Activated naive CD8-positive, alpha-beta T cell treated with anti-CD3 and anti-CD28 coated beads, Interleukin-2, amount 50 U/mL, for 24 hours (primary cell): ENCODE measurements around the gene MRPL40.
A peak's percentile ranks its signal among the peaks of the same experiment; 100 is the strongest.
"Not testable (repeated sequence)": the region's sequence is repeated elsewhere in the genome, so short reads cannot be mapped to it uniquely, and the experiment has no call there.

Experiments used
- ATAC-seq: fragments of 150-1000 bp; cut with Tn5 transposase; one replicate; pipeline ENCODE4 v1.10.0; 2021
- DNase-seq: peaks from one replicate; pipeline ENCODE4 v3.0.0; 2021
- H3K27ac Mint-ChIP-seq: one replicate; pipeline ENCODE4 v1.8.0; 2021; ENCODE audit warnings: mild to moderate bottlenecking, mixed read lengths
- H3K27me3 Mint-ChIP-seq: one replicate; pipeline ENCODE4 v1.8.0; 2021; ENCODE audit warnings: mixed read lengths
- H3K36me3 Mint-ChIP-seq: one replicate; pipeline ENCODE4 v1.8.0; 2021; ENCODE audit warnings: low read depth, mixed read lengths
- H3K4me1 Mint-ChIP-seq: one replicate; pipeline ENCODE4 v1.8.0; 2021; ENCODE audit warnings: mixed read lengths
- H3K4me3 Mint-ChIP-seq: one replicate; pipeline ENCODE4 v1.8.0; 2021; ENCODE audit warnings: mild to moderate bottlenecking, moderate library complexity, mixed read lengths
- H3K9me3 Mint-ChIP-seq: one replicate; pipeline ENCODE4 v1.8.0; 2021; ENCODE audit warnings: mixed read lengths

Gene MRPL40

GRCh38 chr22:19419464-19420178, 12.7 kb upstream of the MRPL40 start:
- ATAC-seq (peak; percentile 98), DNase-seq (peak; percentile 29)
- H3K4me1 Mint-ChIP-seq: peaks cover 55% of the 10 kb centered on the region
- H3K4me3 Mint-ChIP-seq: no peak overlapping the region
- no peaks in the 10 kb centered on the region for H3K27me3 Mint-ChIP-seq
- H3K27ac Mint-ChIP-seq: peak overlapping the region; percentile 62
- H3K36me3 Mint-ChIP-seq: peaks cover 8% of the 10 kb centered on the region
- H3K9me3 Mint-ChIP-seq: no peaks in the 10 kb centered on the region

GRCh38 chr22:19420321-19420720, 12.0 kb upstream of the MRPL40 start:
- H3K36me3 Mint-ChIP-seq: peaks cover 8% of the 10 kb centered on the region
- H3K9me3 Mint-ChIP-seq: no peaks in the 10 kb centered on the region
- DNase-seq (no peak), ATAC-seq (no peak)
- H3K27me3 Mint-ChIP-seq: no peaks in the 10 kb centered on the region
- H3K4me3 Mint-ChIP-seq: no peak overlapping the region
- H3K27ac Mint-ChIP-seq: peak overlapping the region; percentile 64
- peaks cover 62% of the 10 kb centered on the region for H3K4me1 Mint-ChIP-seq

GRCh38 chr22:19422440-19423301, 9.7 kb upstream of the MRPL40 start:
- ATAC-seq (no peak), DNase-seq (no peak)
- H3K36me3 Mint-ChIP-seq: peaks cover 3% of the 10 kb centered on the region
- no peak overlapping the region for H3K4me3 Mint-ChIP-seq
- no peaks in the 10 kb centered on the region for H3K27me3 Mint-ChIP-seq
- peaks cover 63% of the 10 kb centered on the region for H3K4me1 Mint-ChIP-seq
- peak overlapping the region; percentile 57 for H3K27ac Mint-ChIP-seq
- no peaks in the 10 kb centered on the region for H3K9me3 Mint-ChIP-seq

DNA sequence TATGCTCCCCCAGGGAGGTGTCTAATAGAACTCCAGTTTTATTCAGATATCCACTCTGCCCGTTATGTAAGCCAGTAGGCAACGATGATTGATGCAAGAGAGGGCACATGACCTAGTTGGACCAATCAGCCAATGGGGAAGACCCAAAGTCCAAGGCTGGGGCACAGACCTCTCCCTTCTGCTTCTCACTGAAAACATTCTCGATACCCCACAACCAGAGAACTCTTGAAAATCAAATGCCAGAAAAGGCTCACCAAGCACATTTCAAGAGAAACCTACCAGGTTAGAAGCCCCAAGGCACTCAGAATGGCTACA, 8.2 kb upstream of the MRPL40 start:
- no peak overlapping the region for H3K27ac Mint-ChIP-seq
- peaks cover 69% of the 10 kb centered on the region for H3K4me1 Mint-ChIP-seq
- ATAC-seq (no peak), DNase-seq (no peak)
- H3K9me3 Mint-ChIP-seq: no peaks in the 10 kb centered on the region
- no peaks in the 10 kb centered on the region for H3K27me3 Mint-ChIP-seq
- H3K36me3 Mint-ChIP-seq: peaks cover 9% of the 10 kb centered on the region
- no peak overlapping the region for H3K4me3 Mint-ChIP-seq

DNA sequence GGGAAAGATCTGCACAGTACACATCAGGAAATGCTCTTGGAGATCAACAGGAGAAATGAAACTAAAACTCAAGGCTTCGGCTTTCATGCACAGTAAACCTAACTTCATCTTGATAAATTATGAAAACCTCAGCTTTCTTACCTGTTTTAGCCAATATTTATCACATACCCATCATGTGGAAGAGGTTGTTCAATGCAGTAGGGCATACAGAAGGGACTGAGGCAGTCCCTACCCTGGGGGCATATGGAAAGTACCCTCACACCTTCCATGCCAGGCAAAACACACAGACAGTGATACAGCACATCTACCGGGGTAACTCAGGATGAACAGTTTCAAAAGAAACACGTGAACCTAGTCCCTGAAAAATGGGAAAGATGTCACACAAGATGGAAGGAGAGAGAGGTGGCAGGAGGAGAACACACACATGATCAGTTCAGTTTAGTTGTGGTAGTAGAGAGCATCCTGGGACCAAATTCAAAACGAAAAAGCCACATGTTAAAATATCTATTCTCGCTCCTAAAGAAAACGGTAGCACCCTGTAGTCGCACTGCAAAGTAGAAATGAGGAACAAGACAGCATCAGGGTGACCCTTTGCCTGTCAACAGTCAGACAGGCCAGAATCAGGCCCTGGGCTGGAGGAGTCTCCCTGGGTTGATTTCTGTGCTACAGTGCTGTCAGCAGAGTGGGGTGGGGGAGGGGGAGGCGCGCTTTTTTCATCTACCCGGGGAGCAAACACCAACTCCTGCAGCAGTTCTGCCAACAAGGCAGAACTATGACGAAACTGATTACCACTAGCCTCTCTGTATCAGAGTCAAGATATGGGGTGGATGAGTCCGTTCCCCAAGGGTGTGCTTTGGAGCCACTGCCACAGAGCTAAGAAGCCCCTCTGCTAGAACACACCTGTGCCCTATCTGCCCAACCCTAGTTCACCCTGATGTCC, 2.1 kb upstream of the MRPL40 start:
- Mint-ChIP-seq H3K36me3 (peaks cover 21% of the 10 kb centered on the region), H3K27ac (peak overlapping the region; percentile 88), H3K4me3 (peak overlapping the region; percentile 95), H3K9me3 (no peaks in the 10 kb centered on the region), H3K27me3 (no peaks in the 10 kb centered on the region), H3K4me1 (peaks cover 56% of the 10 kb centered on the region)
- ATAC-seq (no peak), DNase-seq (peak; percentile 40)

- peak overlapping the region; percentile 88 for H3K27ac Mint-ChIP-seq
- DNase-seq (peak; percentile 43), ATAC-seq (no peak)
- H3K27me3 Mint-ChIP-seq: no peaks in the 10 kb centered on the region
- peaks cover 24% of the 10 kb centered on the region for H3K36me3 Mint-ChIP-seq
- no peaks in the 10 kb centered on the region for H3K9me3 Mint-ChIP-seq
- H3K4me3 Mint-ChIP-seq: peak overlapping the region; percentile 95
- H3K4me1 Mint-ChIP-seq: peaks cover 58% of the 10 kb centered on the region
Measured at GRCh38 chr22:19430890-19431541, 1.3 kb upstream of the MRPL40 start.

DNA sequence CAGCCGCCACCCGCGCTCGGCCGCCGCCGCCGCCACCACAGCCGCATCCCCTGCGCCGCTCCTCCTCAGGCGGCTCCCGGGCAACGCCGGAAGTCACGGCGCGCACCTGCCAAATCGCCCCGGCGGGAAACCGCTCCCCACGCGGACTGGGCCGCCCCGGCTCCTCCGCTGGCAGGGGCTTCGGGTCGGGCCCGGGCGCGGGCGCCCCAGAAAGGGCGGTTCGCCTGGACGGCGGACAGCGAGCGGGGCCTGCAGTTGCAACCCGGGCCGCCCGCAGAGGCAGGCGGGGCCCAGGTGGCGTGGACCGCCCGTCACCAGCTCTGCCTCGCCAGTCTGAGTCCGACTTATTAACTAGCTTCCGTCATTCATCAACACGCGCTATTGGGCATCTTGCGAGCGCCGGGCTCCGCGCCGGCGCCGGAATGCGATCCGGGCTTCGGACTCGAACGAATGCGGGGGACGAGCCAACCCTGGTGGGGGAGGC, 654 bp upstream of the MRPL40 start, which contains the start of gene HIRA:
Gene HIRA (minus strand): TSS at position 85 of the 484 bp plus-strand sequence. CDS start 257 bp downstream, outside the sequence.
- H3K9me3 Mint-ChIP-seq: no peaks in the 10 kb centered on the region
- peaks cover 26% of the 10 kb centered on the region for H3K36me3 Mint-ChIP-seq
- peak within 1 kb of the TSS; percentile 88 for H3K27ac Mint-ChIP-seq
- peaks cover 55% of the 10 kb centered on the region for H3K4me1 Mint-ChIP-seq
- H3K27me3 Mint-ChIP-seq: no peaks in the 10 kb centered on the region
- ATAC-seq (peak; percentile 65), DNase-seq (peak; percentile 91)
- peak within 1 kb of the TSS; percentile 95 for H3K4me3 Mint-ChIP-seq

DNA sequence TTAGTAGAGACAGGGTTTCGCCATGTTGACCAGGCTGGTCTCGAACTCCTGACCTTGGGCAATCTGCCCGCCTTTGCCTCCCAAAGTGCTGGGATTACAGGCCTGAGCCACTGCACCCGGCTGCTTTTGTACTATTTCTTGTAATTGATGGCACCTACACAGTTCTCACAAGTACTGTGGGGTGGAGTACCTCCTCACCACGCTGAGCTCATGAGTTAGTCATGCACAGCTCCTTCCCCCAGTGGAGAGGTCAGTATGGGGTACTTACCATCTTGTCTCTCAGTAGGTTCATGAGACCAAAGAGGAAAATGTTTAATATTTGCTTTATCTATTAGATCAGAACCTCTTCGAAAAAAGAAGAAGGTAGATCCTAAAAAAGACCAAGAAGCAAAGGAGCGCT, 2.1 kb downstream of the MRPL40 start:
- Mint-ChIP-seq H3K27me3 (no peaks in the 10 kb centered on the region), H3K4me3 (peak overlapping the region; percentile 95), H3K9me3 (no peaks in the 10 kb centered on the region), H3K27ac (peak overlapping the region; percentile 68), H3K36me3 (peaks cover 24% of the 10 kb centered on the region), H3K4me1 (peaks cover 39% of the 10 kb centered on the region)
- no peak for DNase-seq
- no peak for ATAC-seq

- H3K36me3 Mint-ChIP-seq: peaks cover 23% of the 10 kb centered on the region
- no peaks in the 10 kb centered on the region for H3K9me3 Mint-ChIP-seq
- ATAC-seq (no peak), DNase-seq (no peak)
- peaks cover 33% of the 10 kb centered on the region for H3K4me1 Mint-ChIP-seq
- H3K27me3 Mint-ChIP-seq: no peaks in the 10 kb centered on the region
- H3K4me3 Mint-ChIP-seq: no peak overlapping the region
- no peak overlapping the region for H3K27ac Mint-ChIP-seq
Measured at GRCh38 chr22:19434829-19435580, 2.7 kb downstream of the MRPL40 start.

GRCh38 chr22:19436444-19437161, 4.3 kb downstream of the MRPL40 start:
- DNase-seq, H3K27me3 Mint-ChIP-seq, H3K27ac Mint-ChIP-seq, H3K9me3 Mint-ChIP-seq, ATAC-seq, H3K4me3 Mint-ChIP-seq: not testable (repeated sequence)
- Mint-ChIP-seq H3K36me3 (peaks cover 26% of the 10 kb centered on the region), H3K4me1 (peaks cover 29% of the 10 kb centered on the region)

- H3K4me3 Mint-ChIP-seq: no peak overlapping the region
- ATAC-seq (no peak), DNase-seq (no peak)
- no peaks in the 10 kb centered on the region for H3K27me3 Mint-ChIP-seq
- no peak overlapping the region for H3K27ac Mint-ChIP-seq
- H3K4me1 Mint-ChIP-seq: peaks cover 26% of the 10 kb centered on the region
- no peaks in the 10 kb centered on the region for H3K9me3 Mint-ChIP-seq
- H3K36me3 Mint-ChIP-seq: peaks cover 33% of the 10 kb centered on the region
Measured at GRCh38 chr22:19438298-19438697, 6.0 kb downstream of the MRPL40 start.

DNA sequence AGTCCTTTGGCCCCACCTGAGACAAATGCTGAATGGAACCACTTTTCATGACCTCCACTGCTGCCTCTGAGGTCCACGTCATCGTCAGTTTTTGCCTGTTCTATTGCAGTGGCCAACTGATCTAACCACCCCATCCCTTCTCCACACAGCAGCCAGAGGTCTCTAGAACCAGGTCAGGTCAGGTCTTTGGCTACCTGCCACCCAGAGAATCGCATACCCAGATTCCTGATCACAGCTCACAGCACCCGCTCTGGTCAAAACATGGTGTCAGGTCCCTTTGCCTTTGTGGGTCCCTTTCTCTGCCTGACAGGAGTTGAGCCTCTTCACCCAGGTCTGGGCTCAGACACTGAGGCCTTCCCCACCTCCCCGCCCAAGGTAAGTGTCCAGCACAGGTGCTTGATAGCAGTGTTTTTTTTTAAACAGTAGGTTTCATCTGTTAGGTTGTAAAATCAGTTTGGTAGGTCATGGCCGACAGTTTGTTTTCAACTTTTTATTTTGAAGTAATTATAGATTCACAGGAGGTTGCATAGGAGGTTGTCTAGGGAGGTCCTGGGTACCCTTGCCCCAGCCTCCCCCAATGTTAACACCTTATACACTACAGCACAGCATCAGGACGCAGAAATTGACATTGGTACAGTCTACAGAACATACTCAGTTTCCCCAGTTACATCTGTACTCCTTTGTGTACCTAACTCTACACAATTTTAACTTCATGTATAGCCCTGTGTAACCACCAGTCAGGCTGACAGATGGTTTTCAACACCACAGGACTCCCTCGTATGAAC, 8.3 kb downstream of the MRPL40 start:
- Mint-ChIP-seq H3K36me3 (peaks cover 32% of the 10 kb centered on the region), H3K27me3 (no peaks in the 10 kb centered on the region), H3K9me3 (no peaks in the 10 kb centered on the region), H3K4me3 (no peak overlapping the region), H3K27ac (no peak overlapping the region), H3K4me1 (peaks cover 15% of the 10 kb centered on the region)
- ATAC-seq (no peak), DNase-seq (no peak)
